HEK293 (cell line): Measurements from ENCODE around the gene MON2.

Source experiments
- ZBTB17 ChIP-seq: fragments of 450-650 bp; formaldehyde crosslinking; IDR thresholded peaks from 2 replicates; pipeline ENCODE4 v1.5.1; 2016; ENCODE audit warnings: missing biosample characterization, missing genetic modification characterization
- ZNF19 ChIP-seq: fragments of 450-650 bp; formaldehyde crosslinking; IDR thresholded peaks from 2 replicates; pipeline ENCODE4; 2016; ENCODE audit warnings: missing biosample characterization, missing genetic modification characterization, low read depth
- ZNF548 ChIP-seq: fragments of 450-650 bp; formaldehyde crosslinking; IDR thresholded peaks from 2 replicates; pipeline ENCODE4 v1.5.1; 2016; ENCODE audit warnings: missing biosample characterization, missing genetic modification characterization
- ZNF561 ChIP-seq: fragments of 450-650 bp; IDR thresholded peaks from 2 replicates; pipeline ENCODE4 v1.5.1; 2018; ENCODE audit warnings: missing biosample characterization, missing genetic modification characterization, borderline replicate concordance
- ZNF791 ChIP-seq: fragments of 450-650 bp; formaldehyde crosslinking; IDR thresholded peaks from 2 replicates; pipeline ENCODE4 v1.5.1; 2016; ENCODE audit warnings: missing biosample characterization, missing genetic modification characterization
- TF ChIP-seq, protein P1 (sequence below): fragments of 450-650 bp; formaldehyde crosslinking; IDR thresholded peaks from 2 replicates; pipeline ENCODE4 v1.5.1; 2016; ENCODE audit warnings: missing biosample characterization, missing genetic modification characterization

DNA sequence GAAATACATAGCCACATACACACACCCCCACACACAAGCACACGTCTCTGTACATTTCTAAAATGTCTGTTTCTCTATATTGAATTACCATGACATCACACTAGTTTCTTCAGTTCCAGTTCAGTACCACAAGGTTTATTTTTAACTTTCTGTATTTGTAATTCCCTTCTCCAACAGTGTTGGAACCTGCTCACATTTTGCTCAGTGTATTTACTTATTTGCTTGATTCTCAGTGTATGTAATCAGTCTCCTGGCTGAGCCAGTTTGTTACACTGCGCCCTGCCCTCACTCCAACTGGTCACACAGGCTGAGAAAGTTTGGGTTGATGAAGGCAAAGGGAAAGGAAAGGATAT, 67.1 kb downstream of the MON2 start:
- TF ChIP-seq ZNF19 (tag by site-specific recombination): no peak
- TF ChIP-seq, protein P1, sequence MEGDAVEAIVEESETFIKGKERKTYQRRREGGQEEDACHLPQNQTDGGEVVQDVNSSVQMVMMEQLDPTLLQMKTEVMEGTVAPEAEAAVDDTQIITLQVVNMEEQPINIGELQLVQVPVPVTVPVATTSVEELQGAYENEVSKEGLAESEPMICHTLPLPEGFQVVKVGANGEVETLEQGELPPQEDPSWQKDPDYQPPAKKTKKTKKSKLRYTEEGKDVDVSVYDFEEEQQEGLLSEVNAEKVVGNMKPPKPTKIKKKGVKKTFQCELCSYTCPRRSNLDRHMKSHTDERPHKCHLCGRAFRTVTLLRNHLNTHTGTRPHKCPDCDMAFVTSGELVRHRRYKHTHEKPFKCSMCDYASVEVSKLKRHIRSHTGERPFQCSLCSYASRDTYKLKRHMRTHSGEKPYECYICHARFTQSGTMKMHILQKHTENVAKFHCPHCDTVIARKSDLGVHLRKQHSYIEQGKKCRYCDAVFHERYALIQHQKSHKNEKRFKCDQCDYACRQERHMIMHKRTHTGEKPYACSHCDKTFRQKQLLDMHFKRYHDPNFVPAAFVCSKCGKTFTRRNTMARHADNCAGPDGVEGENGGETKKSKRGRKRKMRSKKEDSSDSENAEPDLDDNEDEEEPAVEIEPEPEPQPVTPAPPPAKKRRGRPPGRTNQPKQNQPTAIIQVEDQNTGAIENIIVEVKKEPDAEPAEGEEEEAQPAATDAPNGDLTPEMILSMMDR (tag by site-specific recombination): no peak
- no peak for TF ChIP-seq ZBTB17 (tag by site-specific recombination)
- no peak for TF ChIP-seq ZNF791
- no peak for TF ChIP-seq ZNF548 (tag by site-specific recombination)
- TF ChIP-seq ZNF561 (tag by site-specific recombination): no peak
